ENCODE data around the gene MRPS24.
"Not testable (repeated sequence)": the region's sequence is repeated elsewhere in the genome, so short reads cannot be mapped to it uniquely, and the experiment has no call there.

MRPS24 gene

GRCh38 chr7:43869006-43869866 lies at the start of gene MRPS24:
MRPS24 (minus strand) TSS chr7:43869517; CDS start chr7:43869495, 22 bp downstream.
- DNase-seq (ENCODE audit: low read depth in 2 of 2) = peak; percentile 91 to 92

GRCh38 chr7:43915907-43916306 lies 46.6 kb upstream of the MRPS24 start:
- no peak for DNase-seq (ENCODE audit: low read depth in 2 of 2)

DNA sequence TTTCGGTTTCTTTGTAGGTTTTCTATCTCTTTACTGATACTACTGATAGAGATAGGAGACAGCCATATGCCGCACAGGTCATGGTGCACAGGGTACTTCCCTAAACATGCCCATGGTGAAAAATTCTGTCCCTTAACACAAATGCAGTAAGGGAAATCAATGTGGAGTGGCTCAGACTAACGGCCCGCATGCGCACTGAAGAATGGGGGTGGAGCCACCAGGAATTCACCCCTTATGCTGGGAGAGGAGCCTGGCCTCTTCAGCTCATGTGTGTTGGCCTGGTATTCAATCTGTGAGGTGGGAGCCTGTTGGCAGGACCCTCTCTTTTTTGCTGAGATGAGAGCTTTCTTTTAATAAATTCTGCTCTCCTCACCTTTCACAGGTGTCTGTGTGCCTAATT lies 45.5 kb upstream of the MRPS24 start:
- DNase-seq (ENCODE audit: low read depth in 2 of 2) = no peak

- DNase-seq (ENCODE audit: low read depth in 2 of 2) = peak in 1 of 2 donors; percentile 26
These were observed 37.2 kb upstream of the MRPS24 start, which contains the start of gene URGCP for GRCh38 chr7:43906331-43907010. URGCP (minus strand) TSS chr7:43906596; CDS start chr7:43906575, 21 bp downstream.

GRCh38 chr7:43905956-43906330 lies 36.6 kb upstream of the MRPS24 start:
- DNase-seq (ENCODE audit: low read depth in 2 of 2) = no peak

GRCh38 chr7:43905209-43905946 lies 36.1 kb upstream of the MRPS24 start:
- DNase-seq (ENCODE audit: low read depth in 2 of 2) = no peak

DNA sequence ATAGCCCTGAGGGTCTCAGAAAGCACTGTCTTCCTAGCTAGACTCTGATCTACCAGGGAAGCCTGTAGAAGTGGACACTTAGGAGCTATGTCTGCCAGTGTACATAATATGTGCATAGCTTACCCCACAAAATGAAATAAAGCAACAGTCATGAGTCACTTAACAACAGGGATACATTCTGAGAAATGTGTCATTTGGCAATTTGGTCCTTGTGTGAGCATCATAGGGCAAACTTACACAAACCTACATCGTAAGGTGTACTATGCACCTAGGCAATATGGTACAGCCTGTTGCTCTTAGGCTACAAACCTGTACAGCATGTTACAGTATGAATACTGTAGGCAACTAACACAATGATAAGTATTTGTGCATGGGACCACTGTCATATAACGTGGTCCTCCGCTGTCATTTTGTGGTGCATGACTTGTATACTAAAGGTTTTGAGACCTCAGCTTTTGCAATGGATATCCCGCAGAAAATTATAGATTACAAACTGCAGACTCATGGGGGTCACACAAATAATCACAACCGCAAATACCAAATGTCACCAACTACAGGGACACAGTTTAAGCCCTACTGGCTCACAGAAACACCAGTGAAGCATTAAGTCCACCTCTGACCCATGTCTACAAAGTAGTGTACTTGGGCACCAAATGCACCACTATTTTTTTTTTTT lies 35.4 kb upstream of the MRPS24 start:
- DNase-seq (ENCODE audit: low read depth in 2 of 2) = no peak

DNA sequence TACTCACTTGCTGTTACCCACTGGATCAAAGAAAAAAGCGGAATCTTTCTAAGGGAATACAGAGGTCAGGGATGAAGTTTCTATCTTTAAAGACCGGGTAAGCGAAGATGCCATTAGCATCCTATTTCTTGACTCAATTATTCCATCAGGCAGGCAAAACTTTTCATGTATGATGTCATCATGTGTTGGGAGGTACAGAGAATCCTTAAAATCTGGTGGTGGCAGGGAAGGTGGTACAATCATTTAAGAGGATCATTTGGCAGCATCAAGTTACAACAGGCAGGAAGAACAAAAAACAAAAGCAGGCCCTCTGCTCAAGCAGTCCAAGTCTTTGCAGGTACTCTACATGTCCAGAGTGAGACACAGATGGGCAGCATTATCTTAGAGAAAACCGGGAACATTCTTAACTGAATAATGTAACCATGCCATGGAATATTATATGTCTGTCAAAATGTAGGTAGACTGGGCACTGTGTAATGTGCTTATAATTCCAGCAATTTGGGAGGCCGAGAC lies 33.3 kb upstream of the MRPS24 start:
- DNase-seq (ENCODE audit: low read depth in 2 of 2) = no peak

DNA sequence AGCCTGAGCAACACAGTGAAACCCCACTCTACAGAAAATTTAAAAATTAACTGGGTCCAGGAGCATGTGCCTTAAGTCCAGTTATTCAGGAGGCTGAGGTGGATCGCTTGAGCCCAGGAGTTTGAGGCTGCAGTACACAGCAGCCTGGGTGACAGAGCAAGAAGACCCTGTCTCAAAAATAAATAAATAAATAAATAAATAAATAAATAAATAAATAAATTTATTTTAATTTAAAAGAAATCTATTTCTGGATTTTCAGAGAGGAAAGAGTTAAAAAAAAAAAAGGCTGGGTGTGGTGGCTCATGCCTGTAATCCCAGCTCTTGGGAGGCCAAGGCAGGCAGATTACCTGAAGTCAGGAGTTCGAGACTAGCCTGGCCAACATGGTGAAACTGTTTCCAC lies 29.3 kb upstream of the MRPS24 start:
- not testable (repeated sequence) for DNase-seq (ENCODE audit: low read depth in 2 of 2)

- DNase-seq (ENCODE audit: low read depth in 2 of 2) = no peak
These were observed 26.6 kb upstream of the MRPS24 start for GRCh38 chr7:43895847-43896415.

DNA sequence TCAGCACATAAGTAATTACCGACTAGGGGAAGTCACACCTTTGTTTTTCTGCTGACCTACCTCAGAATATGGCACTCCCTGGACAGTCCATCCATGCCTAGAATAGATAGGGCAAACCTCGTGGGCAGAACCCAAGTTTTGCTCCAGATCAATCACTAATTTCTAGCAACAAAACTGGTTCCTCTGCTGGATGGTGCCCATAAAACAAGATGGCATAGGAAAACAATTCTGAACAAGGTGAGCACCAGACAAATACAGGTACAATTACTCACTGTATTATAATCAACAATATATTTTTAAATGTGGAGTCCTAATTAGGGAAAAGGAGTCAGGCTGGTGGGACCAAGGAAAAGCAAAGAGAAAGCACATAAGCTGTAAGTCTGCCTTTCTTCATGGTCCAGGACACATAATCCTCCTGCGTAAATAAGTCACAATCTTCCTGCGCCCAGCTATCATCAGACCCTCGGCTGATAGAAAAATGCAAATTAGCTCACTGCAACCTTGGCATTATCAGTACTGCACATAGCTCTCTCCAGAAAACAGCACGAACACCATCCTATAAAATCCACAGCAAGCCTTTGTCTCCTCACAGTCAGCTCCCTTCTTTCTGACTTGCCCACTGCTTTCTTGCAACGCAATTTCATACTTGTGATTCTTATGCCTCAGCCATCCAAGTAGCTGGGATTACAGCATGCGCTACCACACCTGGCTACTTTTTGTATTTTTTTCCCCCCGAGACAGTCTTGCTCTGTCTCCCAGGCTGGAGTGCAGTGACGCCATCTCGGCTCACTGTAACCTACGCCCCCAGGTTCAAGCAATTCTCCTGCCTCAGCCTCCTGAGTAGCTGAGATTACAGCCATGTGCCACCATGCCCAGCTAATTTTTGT lies 22.0 kb upstream of the MRPS24 start:
- no peak for DNase-seq (ENCODE audit: low read depth in 2 of 2)

GRCh38 chr7:43890468-43890867 lies 21.2 kb upstream of the MRPS24 start:
- DNase-seq (ENCODE audit: low read depth in 2 of 2) = no peak

- DNase-seq (ENCODE audit: low read depth in 2 of 2) = no peak
These were observed 20.0 kb upstream of the MRPS24 start for GRCh38 chr7:43888993-43889945.

DNA sequence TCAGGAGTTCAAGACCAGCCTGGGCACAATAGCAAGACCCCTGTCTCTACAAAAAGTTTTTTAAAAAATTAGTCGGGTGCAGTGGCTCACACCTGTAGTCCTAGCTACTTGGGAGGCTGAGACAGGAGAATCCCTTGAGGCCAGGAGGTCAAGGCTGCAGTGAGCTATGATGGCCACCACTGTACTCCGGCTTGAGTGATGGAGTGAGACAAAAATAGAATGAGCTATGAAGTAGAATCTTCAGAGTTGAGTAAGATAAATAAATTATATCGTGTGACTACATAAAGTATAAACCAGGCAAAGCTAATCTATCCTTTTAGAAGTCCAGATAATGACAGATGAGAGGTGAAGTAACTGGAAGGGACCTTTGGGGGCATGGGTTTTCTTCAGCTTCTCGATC lies 15.3 kb upstream of the MRPS24 start:
- DNase-seq (ENCODE audit: low read depth in 2 of 2) = no peak

- DNase-seq (ENCODE audit: low read depth in 2 of 2) = no peak
These were observed 14.9 kb upstream of the MRPS24 start for GRCh38 chr7:43884209-43884608.

- no peak for DNase-seq (ENCODE audit: low read depth in 2 of 2)
These were observed 11.3 kb upstream of the MRPS24 start for GRCh38 chr7:43880596-43880995.

- DNase-seq (ENCODE audit: low read depth in 2 of 2) = no peak
These were observed 10.2 kb upstream of the MRPS24 start for GRCh38 chr7:43879477-43879876.

DNA sequence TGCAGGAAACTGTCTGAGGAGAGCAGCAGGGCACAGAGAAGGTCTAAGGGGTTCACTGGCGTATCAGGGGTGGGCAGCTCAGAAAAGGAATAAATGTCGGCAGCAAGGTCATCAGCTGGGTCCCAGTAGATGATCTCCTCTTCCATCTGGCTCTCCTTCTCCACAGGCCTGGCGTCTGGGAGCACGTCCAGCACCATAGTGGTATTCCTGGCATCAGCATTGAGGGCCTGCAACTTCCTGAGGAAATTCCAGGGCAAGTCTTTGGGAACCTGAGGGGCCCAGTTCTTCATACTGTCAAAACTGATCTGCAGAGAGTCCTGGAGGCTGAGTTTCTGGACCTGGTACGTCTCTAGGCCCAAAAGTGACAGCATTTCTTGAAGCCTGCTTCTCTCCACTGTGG lies 9.6 kb upstream of the MRPS24 start:
- DNase-seq (ENCODE audit: low read depth in 2 of 2) = no peak
